Fibroblast of villous mesenchyme (primary cell): Measurements from ENCODE around the gene CCDC86. TPM values are rescaled to one million over a fixed set of nuclear protein-coding genes. Genes with fewer than 3 reads are reported as not detected.

ENCODE experiments used
- DNase-seq: peaks from one replicate; pipeline ENCODE4 v3.0.0-alpha.2; 2010; ENCODE audit warnings: low read depth
- H3K4me3 ChIP-seq: 2 replicates; pipeline ENCODE4 v1.5.1; 2011; ENCODE audit warnings: low read depth, mild to moderate bottlenecking, low read length
- CTCF ChIP-seq: IDR thresholded peaks from 2 replicates; pipeline ENCODE4 v1.5.1; 2012; ENCODE audit warnings: low read depth, mild to moderate bottlenecking, low read length; ENCODE audit not compliant: insufficient read depth
- total RNA-seq: library from RNA; depleted of rRNA; stranded (reverse); fragments of >200 nt; gene quantifications from 2 replicates; pipeline ENCODE4 v1.2.3, GENCODE V29; 2012

Gene CCDC86
- total RNA-seq, 1 donor = 11.2 TPM

DNA sequence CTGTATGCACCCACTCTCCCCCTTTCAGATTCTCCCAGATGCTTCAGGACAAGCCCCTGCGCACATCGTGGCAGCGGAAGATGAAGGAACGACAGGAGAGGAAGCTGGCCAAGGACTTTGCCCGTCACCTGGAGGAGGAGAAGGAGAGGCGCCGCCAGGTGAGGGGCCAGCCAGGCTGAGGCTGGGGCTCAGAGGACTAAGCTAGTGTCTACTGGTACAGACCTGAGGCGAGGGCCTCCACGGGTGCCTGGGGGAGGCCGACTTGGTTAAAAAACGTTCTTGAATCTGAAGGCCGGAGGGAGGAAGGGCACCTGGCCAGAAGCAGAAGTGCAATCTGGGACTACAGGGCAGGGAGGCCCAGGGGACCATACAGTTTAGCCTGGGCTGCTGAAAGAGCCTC, 6.0 kb downstream of the CCDC86 start:
- no peak for DNase-seq
- TF ChIP-seq CTCF = no peak

GRCh38 chr11:60848714-60849151, 6.8 kb downstream of the CCDC86 start:
- H3K4me3 ChIP-seq = no peak overlapping the region
- no peak for TF ChIP-seq CTCF
- no peak for DNase-seq

More for the DNA sequence above, 6.0 kb downstream of the CCDC86 start:
- H3K4me3 ChIP-seq = no peak overlapping the region

DNA sequence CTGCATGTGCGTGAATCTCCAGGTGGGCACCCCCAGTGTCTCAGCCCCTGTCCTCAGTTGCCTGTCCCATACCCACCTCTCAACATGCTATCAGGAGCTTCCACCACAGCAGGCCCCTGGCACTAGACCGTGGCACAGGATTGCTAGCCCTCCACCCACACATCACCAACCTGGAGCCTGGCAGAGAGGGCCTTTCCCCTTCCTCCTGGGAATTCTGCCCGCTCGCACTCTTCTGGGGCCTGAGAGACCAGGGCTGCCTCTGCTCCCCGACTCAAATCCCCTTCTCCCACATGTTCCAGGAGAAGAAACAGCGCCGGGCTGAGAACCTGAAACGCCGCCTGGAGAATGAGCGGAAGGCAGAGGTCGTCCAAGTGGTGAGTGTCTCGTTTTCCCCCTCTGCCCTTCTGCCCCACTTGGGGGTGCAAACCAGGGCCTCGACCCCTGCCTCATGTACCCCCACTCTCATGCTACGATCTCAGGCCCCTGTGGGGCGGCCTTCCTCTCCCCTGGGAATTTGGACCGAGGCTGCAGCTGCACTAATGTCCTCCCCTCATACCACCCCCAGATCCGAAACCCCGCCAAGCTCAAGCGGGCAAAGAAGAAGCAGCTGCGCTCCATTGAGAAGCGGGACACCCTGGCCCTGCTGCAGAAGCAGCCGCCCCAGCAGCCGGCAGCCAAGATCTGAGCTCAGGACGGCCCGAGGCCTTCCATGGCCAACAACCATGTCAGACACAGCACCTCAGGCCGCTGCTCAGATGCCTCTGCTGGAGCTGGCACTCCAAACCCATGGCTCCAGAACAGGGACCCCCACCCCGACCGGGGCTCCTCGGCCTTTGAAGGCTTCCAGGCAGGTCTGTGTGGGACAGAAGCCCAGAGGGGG, 8.0 kb downstream of the CCDC86 start:
- H3K4me3 ChIP-seq = no peak overlapping the region
- TF ChIP-seq CTCF = no peak
- no peak for DNase-seq

- no peak for TF ChIP-seq CTCF
These were observed 9.6 kb downstream of the CCDC86 start for GRCh38 chr11:60851327-60852104.

GRCh38 chr11:60852117-60852981, 10.4 kb downstream of the CCDC86 start:
- TF ChIP-seq CTCF = no peak
- no peak for DNase-seq
- H3K4me3 ChIP-seq = no peak overlapping the region

More at GRCh38 chr11:60851327-60852104, 9.6 kb downstream of the CCDC86 start:
- no peak overlapping the region for H3K4me3 ChIP-seq
- DNase-seq = no peak

GRCh38 chr11:60852982-60853950, 11.4 kb downstream of the CCDC86 start:
- DNase-seq = no peak
- TF ChIP-seq CTCF = no peak

More at GRCh38 chr11:60852982-60853950, 11.4 kb downstream of the CCDC86 start:
- no peak overlapping the region for H3K4me3 ChIP-seq
